HEK293T (cell line): Measurements from ENCODE around the gene RAB6C.
"Not testable (repeated sequence)": the region's sequence is repeated elsewhere in the genome, so short reads cannot be mapped to it uniquely, and the experiment has no call there.

Source experiments
- CTCF ChIA-PET: fragments of 350-600 bp; formaldehyde crosslinking; extraction: SDS; loops from one replicate; lab custom pipeline; 2021; ENCODE audit warnings: antibody characterized with exemption, inconsistent platforms; lab: Yijun Ruan, JAX
- POLR2A ChIA-PET: fragments of 350-600 bp; formaldehyde crosslinking; extraction: SDS; loops from one replicate; lab custom pipeline; 2020; ENCODE audit warnings: antibody characterized with exemption, inconsistent platforms; lab: Yijun Ruan, JAX
- DNase-seq: peaks from one replicate; pipeline ENCODE4 v3.0.0; 2012; ENCODE audit warnings: mixed read lengths; ENCODE audit errors: extremely low spot score
- ARNT ChIP-seq: fragments of 450-650 bp; IDR thresholded peaks from 2 replicates; pipeline ENCODE4 v1.6.1; 2017; ENCODE audit warnings: mild to moderate bottlenecking
- BHLHE40 ChIP-seq: fragments of 450-650 bp; IDR thresholded peaks from 2 replicates; pipeline ENCODE4 v1.6.1; 2016; ENCODE audit warnings: mild to moderate bottlenecking, moderate library complexity, borderline replicate concordance
- CTBP1 ChIP-seq: fragments of 450-650 bp; IDR thresholded peaks from 2 replicates; pipeline ENCODE4 v1.6.1; 2016; ENCODE audit warnings: borderline replicate concordance
- ELF4 ChIP-seq: fragments of 450-650 bp; IDR thresholded peaks from 2 replicates; pipeline ENCODE4 v1.6.1; 2017; ENCODE audit warnings: antibody characterized with exemption
- FOXA1 ChIP-seq: fragments of 450-650 bp; IDR thresholded peaks from 2 replicates; pipeline ENCODE4 v1.6.1; 2016; ENCODE audit warnings: mild to moderate bottlenecking
- FOXK2 ChIP-seq: fragments of 450-650 bp; IDR thresholded peaks from 2 replicates; pipeline ENCODE4 v1.6.1; 2016; ENCODE audit warnings: mild to moderate bottlenecking
- FOXM1 ChIP-seq: fragments of 450-650 bp; IDR thresholded peaks from 2 replicates; pipeline ENCODE4 v1.6.1; 2017; ENCODE audit warnings: mild to moderate bottlenecking, borderline replicate concordance
- HDGF ChIP-seq: fragments of 450-650 bp; IDR thresholded peaks from 2 replicates; pipeline ENCODE4 v1.6.1; 2017; ENCODE audit warnings: antibody characterized with exemption, borderline replicate concordance
- L3MBTL2 ChIP-seq: fragments of 450-650 bp; conservative IDR thresholded peaks from 2 replicates; pipeline ENCODE4 v1.6.1; 2016; ENCODE audit warnings: mild to moderate bottlenecking
- LEF1 ChIP-seq: fragments of 450-650 bp; IDR thresholded peaks from 2 replicates; pipeline ENCODE4 v1.6.1; 2017; ENCODE audit warnings: mild to moderate bottlenecking, borderline replicate concordance
- NFRKB ChIP-seq: fragments of 450-650 bp; IDR thresholded peaks from 2 replicates; pipeline ENCODE4 v1.6.1; 2016; ENCODE audit warnings: mild to moderate bottlenecking, moderate library complexity
- SP1 ChIP-seq: fragments of 450-650 bp; IDR thresholded peaks from 2 replicates; pipeline ENCODE4 v1.6.1; 2017
- SUZ12 ChIP-seq: fragments of 450-650 bp; IDR thresholded peaks from 2 replicates; pipeline ENCODE4 v1.6.1; 2016; ENCODE audit warnings: mild to moderate bottlenecking
- TARDBP ChIP-seq: fragments of 450-650 bp; IDR thresholded peaks from 2 replicates; pipeline ENCODE4 v1.6.1; 2016
- ZNF384 ChIP-seq: fragments of 450-650 bp; IDR thresholded peaks from 2 replicates; pipeline ENCODE4 v1.6.1; 2016
- TF ChIP-seq, protein P1 (sequence below): fragments of 450-650 bp; IDR thresholded peaks from 2 replicates; pipeline ENCODE4 v1.6.1; 2016

RAB6C gene

DNA sequence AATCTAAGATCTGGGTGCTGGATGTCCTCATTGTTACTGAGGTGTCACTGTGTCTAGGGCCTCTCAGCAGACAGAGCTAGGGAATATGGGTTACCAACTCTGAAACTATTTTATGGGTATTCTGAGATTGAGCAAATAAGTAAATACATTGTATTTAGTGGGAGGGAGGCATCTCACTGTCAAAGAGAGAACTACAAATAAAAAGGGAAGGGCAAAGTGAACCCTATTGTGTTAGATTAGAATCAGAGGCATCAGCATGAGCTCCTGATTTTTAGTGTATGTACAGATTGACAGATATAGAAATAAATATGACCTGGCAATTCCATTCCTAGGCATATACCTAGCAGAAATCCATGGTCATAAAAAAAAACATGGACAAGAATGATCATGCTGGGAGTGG lies 33.9 kb upstream of the RAB6C start:
- no peak for DNase-seq
- ChIA-PET POLR2A (no interaction called here), CTCF (interaction anchor here (0.8 kb wide), 1 partner anchor 9 kb away, joined by 3 read pairs; no protein-coding TSS in a partner anchor)
- TF ChIP-seq NFRKB = no peak
- TF ChIP-seq CTBP1 = no peak
- no peak for TF ChIP-seq SP1
- TF ChIP-seq, protein P1, sequence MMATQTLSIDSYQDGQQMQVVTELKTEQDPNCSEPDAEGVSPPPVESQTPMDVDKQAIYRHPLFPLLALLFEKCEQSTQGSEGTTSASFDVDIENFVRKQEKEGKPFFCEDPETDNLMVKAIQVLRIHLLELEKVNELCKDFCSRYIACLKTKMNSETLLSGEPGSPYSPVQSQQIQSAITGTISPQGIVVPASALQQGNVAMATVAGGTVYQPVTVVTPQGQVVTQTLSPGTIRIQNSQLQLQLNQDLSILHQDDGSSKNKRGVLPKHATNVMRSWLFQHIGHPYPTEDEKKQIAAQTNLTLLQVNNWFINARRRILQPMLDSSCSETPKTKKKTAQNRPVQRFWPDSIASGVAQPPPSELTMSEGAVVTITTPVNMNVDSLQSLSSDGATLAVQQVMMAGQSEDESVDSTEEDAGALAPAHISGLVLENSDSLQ = no peak
- TF ChIP-seq L3MBTL2 = no peak
- TF ChIP-seq ARNT = no peak
- no peak for TF ChIP-seq LEF1
- no peak for TF ChIP-seq TARDBP
- TF ChIP-seq FOXK2 = no peak
- TF ChIP-seq FOXM1 = no peak
- TF ChIP-seq BHLHE40 = no peak
- no peak for TF ChIP-seq ZNF384
- TF ChIP-seq SUZ12 = no peak
- TF ChIP-seq ELF4 = no peak
- no peak for TF ChIP-seq FOXA1
- TF ChIP-seq HDGF = no peak

DNA sequence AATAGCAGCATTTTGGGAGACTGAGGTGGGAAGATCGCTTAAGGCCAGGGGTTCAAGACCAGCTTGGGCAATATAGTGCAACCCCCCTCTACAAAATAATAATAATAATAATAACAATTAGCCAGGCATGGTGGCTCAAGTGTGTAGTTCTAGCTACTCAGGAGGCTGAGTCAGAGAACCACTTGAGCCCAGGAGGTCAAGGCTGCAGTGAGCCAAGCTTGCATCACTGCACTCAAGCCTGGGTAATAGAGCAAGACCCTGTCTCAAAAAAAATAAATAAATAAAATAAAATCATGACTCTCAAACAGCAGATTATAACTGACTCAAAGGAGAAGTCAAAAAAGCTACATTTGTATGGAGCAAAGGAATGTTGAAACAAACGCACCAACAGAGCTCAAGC lies 31.8 kb upstream of the RAB6C start:
- CTCF ChIA-PET, POLR2A ChIA-PET, DNase-seq: not testable (repeated sequence)

DNA sequence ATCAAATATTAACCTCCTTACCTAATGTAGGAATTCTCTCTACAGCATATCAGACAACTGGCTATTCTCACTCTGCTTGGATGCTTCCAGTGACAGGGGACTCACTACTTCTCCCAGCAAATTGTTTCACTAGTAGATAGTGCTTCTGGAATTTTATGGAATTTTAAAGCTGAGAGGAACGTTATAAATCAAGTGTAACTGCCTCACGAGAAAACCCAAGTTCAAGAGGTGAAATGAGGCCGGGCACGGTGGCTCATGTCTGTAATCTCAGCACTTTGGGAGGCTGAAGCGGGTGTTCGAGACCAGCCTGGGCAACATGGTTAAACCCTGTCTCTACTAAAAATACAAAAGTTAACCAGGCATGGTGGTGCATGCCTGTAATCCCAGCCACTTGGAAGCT lies 23.3 kb upstream of the RAB6C start:
- CTCF ChIA-PET = interaction anchor here (0.6 kb wide), 2 partner anchors 146 to 886 kb away, joined by 3 read pairs; no protein-coding TSS in a partner anchor
- DNase-seq, POLR2A ChIA-PET: not testable (repeated sequence)

GRCh38 chr2:129957891-129958290 lies 21.6 kb upstream of the RAB6C start:
- no peak for TF ChIP-seq ELF4
- no peak for TF ChIP-seq FOXA1
- TF ChIP-seq LEF1 = no peak
- no peak for TF ChIP-seq L3MBTL2
- no peak for TF ChIP-seq ARNT
- TF ChIP-seq NFRKB = no peak
- no peak for DNase-seq
- POLR2A ChIA-PET = no interaction called here
- CTCF ChIA-PET = no interaction called here

GRCh38 chr2:129958736-129959135 lies 20.7 kb upstream of the RAB6C start:
- DNase-seq, POLR2A ChIA-PET, CTCF ChIA-PET: not testable (repeated sequence)

DNA sequence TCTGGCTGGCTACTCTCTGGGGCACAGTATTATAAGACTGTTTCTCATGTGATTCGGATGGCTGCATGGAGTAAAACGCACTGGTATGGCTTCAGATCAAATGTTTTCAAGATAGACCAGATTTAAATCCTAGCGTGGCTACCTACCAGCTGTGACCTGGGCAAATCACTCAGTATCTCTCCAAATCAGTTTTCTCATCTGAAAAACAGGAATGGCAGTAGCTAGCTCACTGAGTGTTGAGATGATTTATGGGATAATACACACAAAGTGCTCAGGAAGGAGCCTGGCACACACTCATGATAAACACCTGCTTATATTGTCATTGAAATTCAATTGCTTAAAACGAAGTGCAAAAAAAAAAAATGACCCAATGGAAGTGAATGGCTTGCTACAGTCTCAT lies 10.9 kb upstream of the RAB6C start:
- DNase-seq, CTCF ChIA-PET, POLR2A ChIA-PET: not testable (repeated sequence)

GRCh38 chr2:129975016-129975774 lies 4.3 kb upstream of the RAB6C start:
- ChIA-PET POLR2A (no interaction called here), CTCF (no interaction called here)
- TF ChIP-seq NFRKB = no peak
- TF ChIP-seq, protein P1 = no peak
- TF ChIP-seq LEF1 = no peak
- TF ChIP-seq FOXK2 = no peak
- TF ChIP-seq BHLHE40 = no peak
- TF ChIP-seq SUZ12 = no peak
- no peak for TF ChIP-seq FOXA1
- no peak for TF ChIP-seq HDGF
- no peak for DNase-seq

- POLR2A ChIA-PET, DNase-seq, CTCF ChIA-PET: not testable (repeated sequence)
Observed at GRCh38 chr2:129976969-129977368, 2.5 kb upstream of the RAB6C start.

- POLR2A ChIA-PET = no interaction called here
Observed at GRCh38 chr2:129977986-129978385, 1.5 kb upstream of the RAB6C start.

DNA sequence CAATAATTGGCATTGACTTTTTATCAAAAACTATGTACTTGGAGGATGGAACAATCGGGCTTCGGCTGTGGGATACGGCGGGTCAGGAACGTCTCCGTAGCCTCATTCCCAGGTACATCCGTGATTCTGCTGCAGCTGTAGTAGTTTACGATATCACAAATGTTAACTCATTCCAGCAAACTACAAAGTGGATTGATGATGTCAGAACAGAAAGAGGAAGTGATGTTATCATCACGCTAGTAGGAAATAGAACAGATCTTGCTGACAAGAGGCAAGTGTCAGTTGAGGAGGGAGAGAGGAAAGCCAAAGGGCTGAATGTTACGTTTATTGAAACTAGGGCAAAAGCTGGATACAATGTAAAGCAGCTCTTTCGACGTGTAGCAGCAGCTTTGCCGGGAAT lies 780 bp downstream of the RAB6C start:
- CTCF ChIA-PET, POLR2A ChIA-PET: not testable (repeated sequence)

More at GRCh38 chr2:129977986-129978385, 1.5 kb upstream of the RAB6C start:
- TF ChIP-seq SP1 = no peak
- TF ChIP-seq ARNT = no peak
- TF ChIP-seq L3MBTL2 = no peak
- TF ChIP-seq FOXK2 = no peak
- no peak for TF ChIP-seq SUZ12
- CTCF ChIA-PET = no interaction called here
- DNase-seq = no peak

DNA sequence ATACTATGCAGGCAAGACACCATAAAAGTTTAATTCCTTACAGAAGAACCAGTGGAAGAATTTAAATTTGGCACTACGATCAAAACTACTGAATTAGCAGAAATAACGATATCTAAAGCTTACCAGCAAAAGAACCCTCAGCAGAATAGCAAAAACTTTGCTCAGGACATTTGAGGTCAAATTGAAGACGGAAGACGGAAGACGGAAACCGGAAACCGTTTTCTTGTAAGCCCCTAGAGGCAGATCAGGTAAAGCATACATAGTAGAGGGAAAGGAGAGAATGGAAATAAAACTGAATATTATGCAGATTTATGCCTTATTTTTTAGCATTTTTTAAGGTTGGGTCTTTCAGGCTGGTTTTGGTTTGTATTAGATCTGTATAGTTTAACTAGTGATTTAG lies 2.2 kb downstream of the RAB6C start:
- CTCF ChIA-PET, DNase-seq, POLR2A ChIA-PET: not testable (repeated sequence)

More for the DNA sequence above, 780 bp downstream of the RAB6C start:
- not testable (repeated sequence) for DNase-seq
